K562 (cell line): Measurements from ENCODE around the gene MBP. TPM values are rescaled to one million over a fixed set of nuclear protein-coding genes. Genes with fewer than 3 reads are reported as not detected.

ENCODE experiments used
- ATAC-seq: fragments of 200-7000 bp; cut with Tn5 transposase; 3 replicates; pipeline ENCODE4 v1.9.1; 2020; ENCODE audit warnings: moderate library complexity
- BruUV-seq: library from RNA; stranded (reverse); fragments of 400-500 nt; replicated peaks from 2 replicates; lab custom pipeline; 2021; lab: Mats Ljungman, UMichigan
- CTCF ChIA-PET: fragments of 300-600 bp; formaldehyde crosslinking; extraction: SDS; loops from one replicate; lab custom pipeline; 2021; ENCODE audit warnings: low intra/inter-chr PET ratio; lab: Yijun Ruan, JAX
- POLR2A ChIA-PET: fragments of 300-600, 350-650 bp; sonication (Branson Sonifier 250); formaldehyde crosslinking; extraction: SDS; loops from one replicate; lab custom pipeline; 2021; ENCODE audit warnings: antibody characterized with exemption, inconsistent platforms; lab: Yijun Ruan, JAX
- DNase-seq, 4 experiments: peaks; one replicate each; pipeline versions ENCODE4 v3.0.0 to v3.0.0-alpha.2; 2011 to 2018; ENCODE audit warnings: low spot score in 3 of 4, mixed read lengths in 3 of 4; ENCODE audit errors: extremely low read depth in 1 of 4
- FAIRE-seq: peaks from 2 replicates; lab custom pipeline; 2011; peaks lifted over from hg19 to GRCh38; lab: Jason Lieb, UNC
- H2AFZ ChIP-seq: 2 replicates; pipeline ENCODE4 v1.6.0; 2011; ENCODE audit warnings: low read depth, low read length, control low read depth, inconsistent platforms
- H3K27ac ChIP-seq: fragments of 200-600 bp; 3 replicates; pipeline ENCODE4 v1.8.0; 2011; ENCODE audit warnings: low read depth, mild to moderate bottlenecking, control low read depth, inconsistent platforms, low read length, moderate library complexity, mixed read lengths; ENCODE audit errors: extremely low read depth
- H3K27me3 ChIP-seq, 2 experiments: fragments of 300-600 bp in 1 of 2; 2 replicates in 1 of 2; 3 replicates in 1 of 2; pipeline versions ENCODE4 v1.6.0 to v1.8.0; 2011; ENCODE audit warnings: inconsistent platforms in 2 of 2, low read length in 2 of 2, mild to moderate bottlenecking in 1 of 2, mixed read lengths in 1 of 2, moderate library complexity in 1 of 2; ENCODE audit not compliant: control insufficient read depth in 2 of 2, insufficient read depth in 2 of 2
- H3K36me3 ChIP-seq: fragments of 300-600 bp; 3 replicates; pipeline ENCODE4 v1.8.0; 2011; ENCODE audit warnings: mild to moderate bottlenecking, low read length, inconsistent platforms; ENCODE audit not compliant: control insufficient read depth, insufficient read depth
- H3K4me1 ChIP-seq, 2 experiments: fragments of 200-600 bp in 1 of 2; replicated peaks in 1 of 2; 2 replicates in 1 of 2; 3 replicates in 1 of 2; pipeline versions ENCODE4 v1.5.1 to v1.8.0; 2011; ENCODE audit warnings: inconsistent platforms in 2 of 2, low read length in 2 of 2, mild to moderate bottlenecking in 1 of 2, mixed read lengths in 1 of 2, moderate library complexity in 1 of 2; ENCODE audit not compliant: control insufficient read depth in 2 of 2, insufficient read depth in 2 of 2
- H3K4me2 ChIP-seq: 2 replicates; pipeline ENCODE4 v1.6.1; 2011; ENCODE audit warnings: low read length, control low read depth, inconsistent platforms, mixed read lengths; ENCODE audit not compliant: insufficient read depth
- H3K4me3 ChIP-seq: fragments of 200-600 bp; sonication (generic), shearing (Covaris generic); 2 replicates; pipeline ENCODE4 v1.5.1; 2016; ENCODE audit warnings: control low read depth, inconsistent platforms
- H3K79me2 ChIP-seq: fragments of 200-600 bp; 3 replicates; pipeline ENCODE4 v1.8.0; 2011; ENCODE audit warnings: low read length, inconsistent platforms; ENCODE audit not compliant: control insufficient read depth, insufficient read depth
- H3K9ac ChIP-seq, 2 experiments: 2 replicates each; pipeline versions ENCODE4 v1.6.0 to v1.6.1; 2011; ENCODE audit warnings: low read depth in 2 of 2, low read length in 2 of 2, control low read depth in 1 of 2, inconsistent platforms in 1 of 2, mild to moderate bottlenecking in 1 of 2, mixed read lengths in 1 of 2; ENCODE audit not compliant: insufficient read depth in 1 of 2
- H3K9me1 ChIP-seq: one replicate; pipeline ENCODE4 v1.6.0; 2011; ENCODE audit warnings: inconsistent platforms, mild to moderate bottlenecking, low read length, moderate library complexity; ENCODE audit not compliant: control insufficient read depth, insufficient read depth
- H3K9me3 ChIP-seq: replicated peaks from 2 replicates; pipeline ENCODE4 v1.5.1; 2011; ENCODE audit warnings: low read depth, low read length, inconsistent platforms; ENCODE audit not compliant: control insufficient read depth, insufficient read depth
- H4K20me1 ChIP-seq: replicated peaks from 2 replicates; pipeline ENCODE4 v1.6.1; 2011; ENCODE audit warnings: low read length, inconsistent platforms, mixed read lengths; ENCODE audit not compliant: control insufficient read depth, insufficient read depth
- MAX ChIP-seq: sonication (generic); formaldehyde crosslinking; IDR thresholded peaks from 2 replicates; pipeline ENCODE4 v1.9.0; 2022; ENCODE audit warnings: mild to moderate bottlenecking, missing genetic modification reagents
- ZNF280A ChIP-seq: fragments of 450-650 bp; IDR thresholded peaks from 2 replicates; pipeline ENCODE4 v1.6.1; 2018; ENCODE audit warnings: mild to moderate bottlenecking, low read depth; ENCODE audit not compliant: partially characterized antibody
- WGBS: fragments of 100-300 bp; shearing (Covaris generic); methylation state at CpG from one replicate; pipeline ENCODE4 v1.1.6; 2016; ENCODE audit warnings: low coverage, mixed read lengths; ENCODE audit not compliant: insufficient coverage; ENCODE audit errors: missing lambda C conversion rate; 5-methylcytosine and 5-hydroxymethylcytosine counted together
- in situ Hi-C: fragments of 300-500 bp; cut with MboI; formaldehyde crosslinking; loops from 4 replicates; pipeline ENCODE4 v1.15.0; 2018; ENCODE audit warnings: inconsistent platforms, mixed read lengths
- intact Hi-C: fragments of 100-400 bp; cut with micrococcal nuclease; formaldehyde crosslinking; loops from 2 replicates; pipeline ENCODE4 v1.14.2; 2022
- polyA plus RNA-seq, 8 experiments: library from polyadenylated mRNA; depleted of rRNA in 4 of 8; stranded (reverse) in 5 of 8; unstranded in 3 of 8; fragments of >200 nt; fragmentation: Nextera tagmentation in 2 of 8; fragmentation: Illumina TruSeq in 1 of 8; extraction: Ambion mirVana in 2 of 8; extraction: Trizol in 1 of 8; gene quantifications; 2 replicates each; pipeline versions ENCODE4 v1.2.1 to v1.2.3, GENCODE V29; 2011 to 2014; ENCODE audit warnings: inconsistent platforms in 1 of 8, missing spikeins in 1 of 8
- total RNA-seq, 7 experiments: library from RNA; depleted of rRNA in 6 of 7; stranded (reverse); fragments of >200 nt in 6 of 7; fragmentation: Illumina TruSeq in 2 of 7; extraction: Trizol in 2 of 7; gene quantifications; 2 replicates each; pipeline versions ENCODE4 v1.2.1 to v1.2.3, GENCODE V29; 2011 to 2021; ENCODE audit warnings: low replicate concordance in 1 of 7
- TF ChIP-seq, protein P1 (sequence below): fragments of 250-450 bp; sonication (Bioruptor Pico); IDR thresholded peaks from 2 replicates; pipeline ENCODE4 v1.4.0; 2020; ENCODE audit warnings: mild to moderate bottlenecking, moderate library complexity, borderline replicate concordance

The MBP gene
- total and polyA plus RNA-seq, 9 of the 15 experiments (the other 6 are each of a cell fraction or from before 2014, with no cell fraction given), result 0.09 TPM; not detected in 8

DNA sequence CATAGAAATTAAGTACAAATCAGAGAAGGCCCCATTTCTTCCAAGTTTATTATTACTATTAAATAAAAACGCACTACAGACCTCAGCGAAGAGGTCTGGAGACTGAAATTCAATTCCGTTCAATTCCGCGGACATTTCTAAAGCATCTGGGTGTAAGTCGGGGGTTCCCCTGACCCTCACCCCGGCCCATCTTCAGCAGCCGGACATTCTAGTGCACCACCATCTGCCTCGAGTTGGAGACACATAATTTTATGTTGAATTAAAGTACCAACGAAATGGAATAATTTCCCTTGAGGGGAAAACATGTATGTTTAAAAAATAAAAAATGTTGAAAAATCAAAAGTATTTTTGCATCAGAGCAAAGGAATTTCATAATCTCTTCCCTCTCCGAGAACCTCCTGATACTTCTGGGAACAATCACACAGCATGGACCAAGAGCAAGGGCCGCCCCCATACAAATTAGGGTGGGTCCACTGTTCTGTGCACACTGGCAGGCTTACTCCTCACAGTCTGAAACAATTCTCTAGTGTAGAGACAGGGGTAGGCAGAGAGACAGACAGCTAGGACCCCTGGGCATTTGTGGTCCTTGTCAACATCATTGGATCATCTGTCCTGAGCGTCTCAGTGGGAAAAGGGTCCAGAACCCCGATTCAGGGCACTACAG, 29.3 kb downstream of the MBP start:
- Histone ChIP-seq H3K9ac (no peak overlapping the region), H3K4me3 (no peak overlapping the region)

More for the DNA sequence above, 29.3 kb downstream of the MBP start:
- FAIRE-seq (no peak), ATAC-seq (no peak), DNase-seq (no peak)
- no peak overlapping the region for H3K27ac ChIP-seq
- POLR2A ChIA-PET, result no interaction called here
- CTCF ChIA-PET, result no interaction called here
- no peak overlapping the region for H2AFZ ChIP-seq
- BruUV-seq, result no TSS peak
- in situ Hi-C loops, result no loop called here
- no peaks in the 10 kb centered on the region for H3K9me3 ChIP-seq
- intact Hi-C loops, result no loop called here
- H3K4me1 ChIP-seq, result no peaks in the 10 kb centered on the region
- no peaks in the 10 kb centered on the region for H4K20me1 ChIP-seq
- no peaks in the 10 kb centered on the region for H3K36me3 ChIP-seq
- no peak overlapping the region for H3K4me2 ChIP-seq
- no peaks in the 10 kb centered on the region for H3K9me1 ChIP-seq
- H3K79me2 ChIP-seq, result no peaks in the 10 kb centered on the region
- TF ChIP-seq ZNF280A, result no peak
- no peak for TF ChIP-seq MAX (CRISPR knock-in tag)
- TF ChIP-seq, protein P1, sequence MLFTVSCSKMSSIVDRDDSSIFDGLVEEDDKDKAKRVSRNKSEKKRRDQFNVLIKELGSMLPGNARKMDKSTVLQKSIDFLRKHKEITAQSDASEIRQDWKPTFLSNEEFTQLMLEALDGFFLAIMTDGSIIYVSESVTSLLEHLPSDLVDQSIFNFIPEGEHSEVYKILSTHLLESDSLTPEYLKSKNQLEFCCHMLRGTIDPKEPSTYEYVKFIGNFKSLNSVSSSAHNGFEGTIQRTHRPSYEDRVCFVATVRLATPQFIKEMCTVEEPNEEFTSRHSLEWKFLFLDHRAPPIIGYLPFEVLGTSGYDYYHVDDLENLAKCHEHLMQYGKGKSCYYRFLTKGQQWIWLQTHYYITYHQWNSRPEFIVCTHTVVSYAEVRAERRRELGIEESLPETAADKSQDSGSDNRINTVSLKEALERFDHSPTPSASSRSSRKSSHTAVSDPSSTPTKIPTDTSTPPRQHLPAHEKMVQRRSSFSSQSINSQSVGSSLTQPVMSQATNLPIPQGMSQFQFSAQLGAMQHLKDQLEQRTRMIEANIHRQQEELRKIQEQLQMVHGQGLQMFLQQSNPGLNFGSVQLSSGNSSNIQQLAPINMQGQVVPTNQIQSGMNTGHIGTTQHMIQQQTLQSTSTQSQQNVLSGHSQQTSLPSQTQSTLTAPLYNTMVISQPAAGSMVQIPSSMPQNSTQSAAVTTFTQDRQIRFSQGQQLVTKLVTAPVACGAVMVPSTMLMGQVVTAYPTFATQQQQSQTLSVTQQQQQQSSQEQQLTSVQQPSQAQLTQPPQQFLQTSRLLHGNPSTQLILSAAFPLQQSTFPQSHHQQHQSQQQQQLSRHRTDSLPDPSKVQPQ (CRISPR knock-in tag), result no peak
- H3K27me3 ChIP-seq, result peaks cover 0 to 20% of the 10 kb centered on the region in 2 experiments; a peak in 3 of 5 replicates
- WGBS, result 1% methylated on average over 13 of the region's 14 CpGs
